ENCODE results near the gene MESP2. TPM values are rescaled to one million over a fixed set of nuclear protein-coding genes. Genes with fewer than 3 reads are reported as not detected.

MESP2 gene
- total RNA-seq, 1 donor from 2014 or later: not detected

DNA sequence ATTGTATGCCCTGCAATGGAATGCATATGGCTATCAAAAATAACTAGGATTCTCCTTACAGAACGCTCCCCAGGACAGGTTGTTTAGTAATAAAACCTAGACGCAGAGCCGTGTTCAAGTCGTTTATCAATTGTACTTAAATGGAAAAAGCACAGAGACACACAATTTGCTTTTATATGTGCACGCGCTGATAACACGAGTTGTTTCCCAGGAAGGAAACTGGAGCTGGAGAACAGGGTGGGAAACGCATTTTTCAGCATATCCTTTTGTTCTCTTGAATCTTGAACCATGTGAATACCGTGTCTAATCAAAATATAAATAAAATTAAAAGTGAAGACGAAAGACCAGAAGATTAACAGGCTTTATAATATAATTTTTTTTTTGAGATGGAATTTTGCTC, 42.2 kb downstream of the MESP2 start:
- H3K4me3 Mint-ChIP-seq: no peak overlapping the region
- H3K27me3 Mint-ChIP-seq: peaks cover 48% of the 10 kb centered on the region
- H3K4me1 Mint-ChIP-seq (ENCODE audit: unreplicated experiment): no peaks in the 10 kb centered on the region
- peaks cover 5% of the 10 kb centered on the region for H3K9me3 Mint-ChIP-seq
- H3K27ac Mint-ChIP-seq: no peak overlapping the region
- no peak for TF ChIP-seq CTCF (conservative IDR thresholded peaks at IDR 0.05)
- DNase-seq (ENCODE audit: extremely low spot score, unreplicated experiment): no peak
- H3K36me3 Mint-ChIP-seq: peaks cover 6% of the 10 kb centered on the region

DNA sequence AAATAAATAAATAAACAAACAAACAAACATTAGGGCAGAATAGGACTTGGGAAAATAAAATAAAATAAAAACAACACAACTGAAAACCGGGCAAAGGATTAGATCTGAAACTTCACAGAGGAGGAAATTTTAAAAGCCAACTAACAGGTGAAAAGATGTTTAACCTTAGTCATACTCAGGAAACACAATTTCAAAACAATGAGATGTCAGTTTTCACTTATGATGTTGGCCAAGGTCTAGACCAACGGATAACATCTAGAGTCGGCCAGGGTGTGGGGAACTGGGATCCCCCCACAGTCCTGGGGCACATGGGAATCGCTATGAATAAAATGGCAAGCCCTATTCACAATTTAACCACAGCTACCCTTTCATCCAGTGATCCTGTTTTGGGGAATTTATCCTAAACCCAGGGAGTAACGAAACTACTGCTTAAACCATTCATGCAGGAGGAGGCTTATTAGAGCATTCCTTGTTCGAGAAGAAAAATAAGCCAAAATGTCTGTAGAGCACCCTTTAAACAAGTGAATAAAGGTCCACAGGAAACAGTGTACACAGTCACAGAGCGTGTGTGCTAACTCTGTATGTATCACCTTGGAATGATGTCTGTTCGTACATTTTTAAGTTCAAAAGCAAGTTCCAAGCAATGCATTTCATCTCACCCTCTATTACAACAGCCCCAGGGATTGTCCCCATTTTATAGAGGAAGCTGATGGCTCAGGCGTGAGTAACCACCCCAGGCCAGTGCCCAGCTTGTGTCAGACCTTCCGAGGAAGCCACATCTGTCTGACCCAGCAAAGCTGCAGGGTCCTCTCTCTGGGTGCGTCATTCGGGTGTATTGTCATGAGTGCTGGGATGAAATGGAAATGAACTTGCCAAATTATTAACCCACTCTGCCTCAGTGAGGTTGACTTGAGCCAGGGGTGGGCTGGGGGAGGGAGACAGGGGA, 44.8 kb downstream of the MESP2 start:
- Mint-ChIP-seq H3K4me1 (ENCODE audit: unreplicated experiment) (no peaks in the 10 kb centered on the region), H3K36me3 (peaks cover 5% of the 10 kb centered on the region), H3K27ac (no peak overlapping the region), H3K4me3 (no peak overlapping the region), H3K27me3 (peaks cover 33% of the 10 kb centered on the region), H3K9me3 (peaks cover 4% of the 10 kb centered on the region)
- no peak for TF ChIP-seq CTCF (conservative IDR thresholded peaks at IDR 0.05)
- DNase-seq (ENCODE audit: extremely low spot score, unreplicated experiment): no peak

DNA sequence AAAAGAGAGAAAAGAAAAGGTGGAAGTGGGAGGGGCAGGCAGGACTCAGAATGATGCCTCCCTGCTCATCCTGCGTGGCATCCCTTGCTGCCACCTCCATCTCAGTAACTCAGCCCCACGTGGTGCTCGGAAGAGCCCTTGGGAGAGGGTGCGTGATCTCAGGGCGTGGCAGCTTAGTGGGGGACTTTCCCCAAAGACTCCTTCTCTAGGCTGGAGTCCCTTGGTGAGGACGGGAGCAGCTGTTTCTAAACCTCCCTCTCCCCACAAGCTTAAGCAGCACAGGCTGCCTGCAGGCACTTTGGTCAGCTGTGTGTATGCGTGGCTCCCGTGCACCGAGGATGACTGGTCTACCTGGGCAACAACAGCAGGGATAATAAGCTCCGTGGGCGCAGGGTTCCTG, 45.9 kb downstream of the MESP2 start:
- DNase-seq (ENCODE audit: extremely low spot score, unreplicated experiment): no peak
- no peak for TF ChIP-seq CTCF (conservative IDR thresholded peaks at IDR 0.05)
- Mint-ChIP-seq H3K27ac (no peak overlapping the region), H3K4me3 (no peak overlapping the region), H3K9me3 (no peaks in the 10 kb centered on the region), H3K36me3 (no peaks in the 10 kb centered on the region), H3K27me3 (peaks cover 23% of the 10 kb centered on the region), H3K4me1 (ENCODE audit: unreplicated experiment) (peaks cover 2% of the 10 kb centered on the region)

DNA sequence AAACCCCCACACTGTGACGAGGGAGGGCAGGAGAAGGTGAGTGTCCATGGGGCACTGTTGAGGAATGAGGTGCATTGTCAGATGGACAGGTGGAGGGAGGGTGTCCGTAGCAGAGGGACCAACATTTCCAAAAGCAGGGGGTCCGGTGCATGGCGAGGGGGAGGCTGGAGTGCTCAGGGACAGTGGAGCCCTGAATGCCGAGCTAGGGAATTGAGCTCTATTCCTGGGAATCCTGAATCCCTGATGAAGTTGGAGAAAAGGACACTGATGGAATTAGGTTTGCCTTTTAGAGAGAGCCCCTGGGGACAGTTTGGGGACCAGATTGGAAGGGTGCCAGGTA, 46.4 kb downstream of the MESP2 start:
- no peak overlapping the region for H3K4me3 Mint-ChIP-seq
- no peak for TF ChIP-seq CTCF (conservative IDR thresholded peaks at IDR 0.05)
- DNase-seq (ENCODE audit: extremely low spot score, unreplicated experiment): no peak
- H3K36me3 Mint-ChIP-seq: no peaks in the 10 kb centered on the region
- H3K4me1 Mint-ChIP-seq (ENCODE audit: unreplicated experiment): peaks cover 5% of the 10 kb centered on the region
- H3K27ac Mint-ChIP-seq: no peak overlapping the region
- H3K27me3 Mint-ChIP-seq: peaks cover 23% of the 10 kb centered on the region
- no peaks in the 10 kb centered on the region for H3K9me3 Mint-ChIP-seq

DNA sequence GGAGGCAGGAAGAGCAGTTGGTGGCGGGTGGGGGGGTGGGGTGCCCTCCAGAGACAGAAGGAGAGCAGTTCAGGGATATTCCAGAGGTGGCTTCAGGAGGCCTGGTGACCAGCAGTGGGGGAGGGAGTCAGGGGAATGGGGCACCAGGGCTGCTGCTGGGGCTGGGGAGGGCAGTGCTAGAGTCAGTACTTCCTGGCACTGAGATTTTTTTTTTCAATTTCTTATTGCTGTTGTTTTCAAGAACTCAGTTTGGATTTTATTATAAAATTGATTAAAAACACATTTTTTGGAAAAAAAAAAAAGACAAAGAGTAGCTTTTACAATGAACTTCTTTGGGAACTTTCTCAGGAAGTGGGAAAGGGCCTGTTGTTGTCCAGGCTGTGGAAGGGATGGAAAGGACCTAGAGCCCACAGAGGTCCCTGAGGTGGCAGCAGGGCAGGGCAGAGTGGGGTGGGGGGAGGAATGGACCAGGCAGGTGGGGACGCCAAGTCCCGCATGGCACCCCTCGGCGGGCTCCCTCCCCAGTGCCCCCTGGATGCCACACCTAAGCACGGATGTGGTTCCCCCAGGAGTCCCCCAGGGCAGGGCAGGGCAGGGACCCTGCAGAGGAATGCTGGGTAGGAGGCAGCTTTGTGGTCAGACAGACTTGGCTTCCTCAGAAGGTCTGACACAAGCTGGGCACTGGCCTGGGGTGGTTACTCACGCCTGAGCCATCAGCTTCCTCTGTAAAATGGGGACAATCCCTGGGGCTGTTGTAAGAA, 47.0 kb downstream of the MESP2 start:
- DNase-seq (ENCODE audit: extremely low spot score, unreplicated experiment): no peak
- Mint-ChIP-seq H3K27ac (no peak overlapping the region), H3K4me3 (no peak overlapping the region), H3K9me3 (no peaks in the 10 kb centered on the region), H3K36me3 (no peaks in the 10 kb centered on the region), H3K4me1 (ENCODE audit: unreplicated experiment) (peaks cover 5% of the 10 kb centered on the region), H3K27me3 (peaks cover 19% of the 10 kb centered on the region)
- no peak for TF ChIP-seq CTCF (conservative IDR thresholded peaks at IDR 0.05)

Measured in type B pancreatic cell (in vitro differentiated cells).